Esophagus (tissue), 2 donors: ENCODE data around the gene PRDM9. TPM values are rescaled to one million over a fixed set of nuclear protein-coding genes. Genes with fewer than 3 reads are reported as not detected.
"Not testable (repeated sequence)": the region's sequence is repeated elsewhere in the genome, so short reads cannot be mapped to it uniquely, and the experiment has no call there.

ENCODE experiments used
- H3K27ac ChIP-seq, 2 donors: one replicate each; pipeline ENCODE4 v1.5.1; 2013; ENCODE audit warnings: low read depth in 2 of 2, mild to moderate bottlenecking in 2 of 2, inconsistent platforms in 1 of 2, low read length in 1 of 2, moderate library complexity in 1 of 2
- H3K27me3 ChIP-seq, 2 donors: one replicate each; pipeline ENCODE4 v1.6.1; 2013; ENCODE audit warnings: low read length in 2 of 2, control low read depth in 1 of 2, mild to moderate bottlenecking in 1 of 2; ENCODE audit not compliant: insufficient read depth in 2 of 2, control insufficient read depth in 1 of 2
- H3K36me3 ChIP-seq, 2 donors: one replicate each; pipeline ENCODE4 v1.6.1; 2013; ENCODE audit warnings: low read length in 1 of 2; ENCODE audit not compliant: control insufficient read depth in 2 of 2, insufficient read depth in 2 of 2
- H3K4me1 ChIP-seq, 2 donors: one replicate each; pipeline ENCODE4 v1.6.1; 2013; ENCODE audit warnings: low read length in 1 of 2; ENCODE audit not compliant: control insufficient read depth in 2 of 2, insufficient read depth in 2 of 2
- H3K4me3 ChIP-seq, 2 donors: one replicate each; pipeline ENCODE4 v1.5.1; 2013; ENCODE audit warnings: low read length in 2 of 2, mild to moderate bottlenecking in 2 of 2, low read depth in 1 of 2, moderate library complexity in 1 of 2
- H3K9me3 ChIP-seq, 2 donors: one replicate each; pipeline ENCODE4 v1.6.1; 2013; ENCODE audit warnings: mild to moderate bottlenecking in 2 of 2, low read depth in 1 of 2, low read length in 1 of 2, moderate library complexity in 1 of 2; ENCODE audit not compliant: control insufficient read depth in 2 of 2, insufficient read depth in 1 of 2
- WGBS, 2 donors: extraction: QIAGEN DNeasy Blood & Tissue Kit; methylation state at CpG; one replicate each; pipeline ENCODE4 v1.1.7; 2013; 5-methylcytosine and 5-hydroxymethylcytosine counted together
- polyA plus RNA-seq, 2 donors: library from polyadenylated mRNA; stranded (reverse); fragments of 200-250 nt; gene quantifications; one replicate each; pipeline ENCODE4 v1.2.3, GENCODE V29; 2013
- donor health status: healthy with polysubstance abuse.
- donor health status: Bipolar disorder and iron deficiency.

The PRDM9 gene
- polyA plus RNA-seq, 2 donors, result not detected

DNA sequence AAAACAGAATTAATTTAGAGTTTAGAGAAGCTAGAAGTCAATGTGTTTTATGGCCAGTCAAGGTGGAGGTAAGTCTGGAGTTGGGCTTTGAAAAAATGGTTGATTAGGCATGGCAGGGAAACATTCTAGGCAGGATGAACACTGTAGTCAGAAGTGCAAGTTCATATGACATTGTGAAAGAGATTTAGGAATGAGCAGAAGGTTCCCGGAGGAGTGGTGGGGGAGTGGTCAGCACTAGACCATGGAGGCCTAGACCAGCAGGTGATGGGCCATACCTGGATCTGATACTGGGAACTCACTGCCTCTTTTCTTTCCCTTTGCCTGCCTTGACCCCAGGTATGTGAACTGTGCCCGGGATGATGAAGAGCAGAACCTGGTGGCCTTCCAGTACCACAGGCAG is 16.6 kb downstream of the PRDM9 start:
- Histone ChIP-seq H3K27ac (no peak overlapping the region), H3K9me3 (peaks cover 0 to 5% of the 10 kb centered on the region in 2 donors), H3K27me3 (no peaks in the 10 kb centered on the region), H3K4me1 (no peaks in the 10 kb centered on the region), H3K4me3 (no peak overlapping the region), H3K36me3 (no peaks in the 10 kb centered on the region)
- WGBS, 2 donors, result 71 to 84% methylated on average over 2 of the region's 2 CpGs

DNA sequence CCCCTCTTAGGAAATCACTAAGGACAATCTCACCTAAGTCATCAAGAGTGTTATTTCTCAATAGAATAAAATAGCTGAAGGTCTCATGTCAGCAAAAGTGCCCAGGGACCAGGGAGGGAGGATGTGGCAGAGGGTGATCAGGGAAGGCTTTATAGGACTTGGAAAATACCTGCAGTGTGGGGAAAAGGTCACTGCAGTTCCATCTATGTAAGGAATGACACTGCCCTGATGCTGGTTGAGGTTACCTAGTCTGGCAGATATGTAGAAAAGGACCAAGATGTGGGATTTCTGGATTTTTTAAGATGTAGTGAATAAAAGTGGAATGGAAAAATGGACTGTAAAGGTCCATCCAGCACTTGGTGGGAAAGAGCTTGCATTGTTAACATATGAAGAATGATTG is 18.3 kb downstream of the PRDM9 start:
- Histone ChIP-seq H3K27me3 (no peaks in the 10 kb centered on the region), H3K4me3 (no peak overlapping the region), H3K36me3 (no peaks in the 10 kb centered on the region), H3K9me3 (peaks cover 0 to 5% of the 10 kb centered on the region in 2 donors), H3K27ac (no peak overlapping the region), H3K4me1 (no peaks in the 10 kb centered on the region)

DNA sequence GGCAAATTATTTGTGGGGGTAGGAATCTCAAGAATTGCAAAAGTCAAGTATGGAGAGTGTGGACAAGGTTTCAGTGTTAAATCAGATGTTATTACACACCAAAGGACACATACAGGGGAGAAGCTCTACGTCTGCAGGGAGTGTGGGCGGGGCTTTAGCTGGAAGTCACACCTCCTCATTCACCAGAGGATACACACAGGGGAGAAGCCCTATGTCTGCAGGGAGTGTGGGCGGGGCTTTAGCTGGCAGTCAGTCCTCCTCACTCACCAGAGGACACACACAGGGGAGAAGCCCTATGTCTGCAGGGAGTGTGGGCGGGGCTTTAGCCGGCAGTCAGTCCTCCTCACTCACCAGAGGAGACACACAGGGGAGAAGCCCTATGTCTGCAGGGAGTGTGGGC is 19.2 kb downstream of the PRDM9 start:
- H3K27ac ChIP-seq, H3K4me3 ChIP-seq, H3K27me3 ChIP-seq, H3K36me3 ChIP-seq, H3K4me1 ChIP-seq, H3K9me3 ChIP-seq: not testable (repeated sequence)
- 79 to 83% methylated on average over 3 to 5 of the region's 5 CpGs for WGBS, 2 donors

DNA sequence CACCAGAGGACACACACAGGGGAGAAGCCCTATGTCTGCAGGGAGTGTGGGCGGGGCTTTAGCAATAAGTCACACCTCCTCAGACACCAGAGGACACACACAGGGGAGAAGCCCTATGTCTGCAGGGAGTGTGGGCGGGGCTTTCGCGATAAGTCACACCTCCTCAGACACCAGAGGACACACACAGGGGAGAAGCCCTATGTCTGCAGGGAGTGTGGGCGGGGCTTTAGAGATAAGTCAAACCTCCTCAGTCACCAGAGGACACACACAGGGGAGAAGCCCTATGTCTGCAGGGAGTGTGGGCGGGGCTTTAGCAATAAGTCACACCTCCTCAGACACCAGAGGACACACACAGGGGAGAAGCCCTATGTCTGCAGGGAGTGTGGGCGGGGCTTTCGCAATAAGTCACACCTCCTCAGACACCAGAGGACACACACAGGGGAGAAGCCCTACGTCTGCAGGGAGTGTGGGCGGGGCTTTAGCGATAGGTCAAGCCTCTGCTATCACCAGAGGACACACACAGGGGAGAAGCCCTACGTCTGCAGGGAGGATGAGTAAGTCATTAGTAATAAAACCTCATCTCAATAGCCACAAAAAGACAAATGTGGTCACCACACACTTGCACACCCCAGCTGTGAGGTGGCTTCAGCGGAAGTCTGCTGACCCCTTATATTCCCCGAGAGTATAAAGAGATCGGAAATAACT is 20.0 kb downstream of the PRDM9 start:
- not testable (repeated sequence) for H3K9me3 ChIP-seq, H3K27me3 ChIP-seq, H3K36me3 ChIP-seq, H3K27ac ChIP-seq, H3K4me1 ChIP-seq, H3K4me3 ChIP-seq
- 93 to 95% methylated on average over 14 to 15 of the region's 15 CpGs for WGBS, 2 donors

DNA sequence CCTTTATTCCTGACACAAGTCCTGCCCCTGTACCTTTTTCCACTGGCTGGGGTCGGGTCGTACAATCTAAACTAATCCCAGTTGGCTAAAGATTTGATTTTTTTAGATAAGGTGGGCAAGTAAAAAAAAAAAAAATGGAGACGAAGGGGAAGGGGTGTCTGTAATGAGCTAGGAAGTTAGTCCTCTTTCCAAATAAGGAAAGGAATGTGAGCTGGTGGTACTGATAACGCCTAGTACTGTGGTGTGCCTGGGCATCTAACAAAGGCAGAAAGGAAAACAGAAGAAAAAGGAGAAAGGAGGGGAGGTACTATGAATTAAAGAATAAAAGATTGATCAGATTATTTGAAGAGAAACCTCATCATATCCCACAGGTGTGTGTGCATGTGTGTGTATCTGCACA is 21.3 kb downstream of the PRDM9 start:
- H3K9me3 ChIP-seq, result peaks cover 0 to 5% of the 10 kb centered on the region in 2 donors
- no peak overlapping the region for H3K27ac ChIP-seq
- no peaks in the 10 kb centered on the region for H3K4me1 ChIP-seq
- H3K4me3 ChIP-seq, result no peak overlapping the region
- H3K27me3 ChIP-seq, result no peaks in the 10 kb centered on the region
- 43 to 44% methylated on average over 4 of the region's 4 CpGs for WGBS, 2 donors
- H3K36me3 ChIP-seq, result no peaks in the 10 kb centered on the region

DNA sequence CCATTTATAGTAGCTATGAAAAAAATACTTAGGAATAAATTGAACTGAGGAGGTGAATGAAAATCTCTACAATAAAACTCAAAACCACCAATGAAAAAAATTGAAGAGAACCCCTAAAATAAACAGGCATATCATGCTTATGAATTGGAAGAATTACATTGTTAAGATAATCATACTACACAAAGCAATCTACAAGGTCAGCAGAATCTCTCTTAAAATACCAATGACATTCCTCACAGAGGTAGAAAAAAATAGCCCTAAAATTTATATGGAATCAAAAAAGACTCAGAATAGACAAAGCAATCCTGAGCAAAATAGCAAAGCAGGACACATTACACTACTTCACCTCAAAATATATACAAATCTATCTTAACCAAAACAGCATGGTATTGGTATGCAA is 23.2 kb downstream of the PRDM9 start:
- H3K27ac ChIP-seq, result no peak overlapping the region
- H3K27me3 ChIP-seq, result no peaks in the 10 kb centered on the region
- H3K9me3 ChIP-seq, result peaks cover 0 to 5% of the 10 kb centered on the region in 2 donors
- no peak overlapping the region for H3K4me3 ChIP-seq
- no peaks in the 10 kb centered on the region for H3K36me3 ChIP-seq
- H3K4me1 ChIP-seq, result no peaks in the 10 kb centered on the region

DNA sequence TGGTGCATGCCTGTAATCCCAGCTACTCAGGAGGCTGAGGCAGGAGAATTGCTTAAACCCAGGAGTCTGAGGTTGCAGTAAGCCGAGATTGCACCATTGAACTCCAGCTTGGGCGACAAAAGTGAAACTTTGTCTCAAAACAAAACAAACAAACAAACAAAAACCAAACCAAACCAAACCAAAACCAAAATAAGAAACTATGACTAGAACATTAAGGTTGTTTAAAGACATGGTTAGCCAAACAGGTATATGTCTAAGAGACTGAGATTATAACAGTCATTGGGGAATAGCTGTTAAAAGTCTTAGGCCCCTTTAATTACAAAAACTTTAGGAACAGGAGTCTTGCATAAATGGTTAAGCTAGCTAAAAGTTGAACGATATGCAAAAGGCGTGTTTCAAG is 63.6 kb downstream of the PRDM9 start:
- Histone ChIP-seq H3K27ac (no peak overlapping the region), H3K4me1 (no peaks in the 10 kb centered on the region), H3K36me3 (no peaks in the 10 kb centered on the region), H3K9me3 (no peaks in the 10 kb centered on the region), H3K27me3 (no peaks in the 10 kb centered on the region), H3K4me3 (no peak overlapping the region)
- 87 to 90% methylated on average over 4 of the region's 4 CpGs for WGBS, 2 donors
